ENCODE measurements around the gene TRIM22.

The TRIM22 gene

DNA sequence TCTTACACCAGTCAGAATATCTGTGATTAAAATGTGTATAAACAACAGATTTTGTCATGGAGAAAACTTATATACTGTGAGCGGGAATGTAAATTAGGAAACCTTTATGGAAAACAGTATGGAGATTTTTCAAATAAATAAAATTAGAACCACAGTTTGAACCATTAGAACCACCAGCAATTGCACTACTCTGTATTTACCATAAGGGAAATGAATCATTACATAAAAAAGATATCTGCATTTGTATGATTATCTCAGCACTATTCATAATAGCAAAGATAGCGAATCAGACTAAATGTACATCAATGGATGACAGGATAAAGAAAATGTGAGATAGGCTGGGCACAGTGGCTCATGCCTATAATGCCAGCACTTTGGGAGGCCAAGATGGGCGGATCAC lies 57.0 kb downstream of the TRIM22 start:
- no peak for DNase-seq (ENCODE audit: low spot score)

DNA sequence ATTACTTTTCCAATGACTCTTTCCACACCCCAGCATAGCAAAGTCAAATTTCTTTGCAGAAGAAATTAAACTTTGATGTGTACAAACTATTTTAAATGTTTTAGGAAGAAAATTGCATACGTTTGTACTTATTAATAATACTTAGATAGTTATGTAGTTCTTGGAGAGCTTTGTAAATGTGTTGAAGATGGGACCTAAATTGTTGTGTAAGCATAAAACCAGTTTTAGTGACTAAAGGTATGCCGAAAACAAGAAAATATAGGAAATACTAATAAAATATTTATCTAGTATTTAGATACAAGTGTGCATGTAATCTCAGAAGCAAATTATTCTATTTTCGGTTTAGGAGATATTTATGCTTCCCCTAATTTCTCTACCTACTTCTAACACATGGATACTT lies 60.2 kb downstream of the TRIM22 start:
- no peak for DNase-seq (ENCODE audit: low spot score)

DNA sequence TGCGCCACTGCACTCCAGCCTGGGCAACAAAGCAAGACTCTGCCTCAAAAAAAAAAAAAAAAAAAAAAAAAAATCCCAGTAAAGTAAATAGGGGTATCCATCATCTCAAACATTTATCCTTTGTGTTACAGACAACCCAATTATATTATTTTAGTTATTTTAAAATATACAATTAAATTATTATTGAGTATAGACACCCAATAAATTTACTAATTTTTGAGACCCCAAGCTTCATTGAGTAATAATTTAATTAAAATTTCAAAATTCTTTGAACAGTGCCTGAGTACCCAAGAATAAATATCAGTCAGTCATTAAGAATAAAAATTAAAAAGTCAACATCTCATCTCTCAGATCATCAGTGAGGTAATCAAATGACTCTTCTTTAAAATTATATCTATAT lies 64.4 kb downstream of the TRIM22 start, which contains the start of gene OR52N4:
OR52N4 (plus strand) TSS at position 301 of the 400 bp plus-strand sequence. CDS start 498 bp downstream, outside the sequence.
- no peak for DNase-seq (ENCODE audit: low spot score)
